ENCODE measurements around the gene SLC17A1. TPM values are rescaled to one million over a fixed set of nuclear protein-coding genes. Genes with fewer than 3 reads are reported as not detected.

The SLC17A1 gene
- polyA plus RNA-seq, 2 donors = not detected

DNA sequence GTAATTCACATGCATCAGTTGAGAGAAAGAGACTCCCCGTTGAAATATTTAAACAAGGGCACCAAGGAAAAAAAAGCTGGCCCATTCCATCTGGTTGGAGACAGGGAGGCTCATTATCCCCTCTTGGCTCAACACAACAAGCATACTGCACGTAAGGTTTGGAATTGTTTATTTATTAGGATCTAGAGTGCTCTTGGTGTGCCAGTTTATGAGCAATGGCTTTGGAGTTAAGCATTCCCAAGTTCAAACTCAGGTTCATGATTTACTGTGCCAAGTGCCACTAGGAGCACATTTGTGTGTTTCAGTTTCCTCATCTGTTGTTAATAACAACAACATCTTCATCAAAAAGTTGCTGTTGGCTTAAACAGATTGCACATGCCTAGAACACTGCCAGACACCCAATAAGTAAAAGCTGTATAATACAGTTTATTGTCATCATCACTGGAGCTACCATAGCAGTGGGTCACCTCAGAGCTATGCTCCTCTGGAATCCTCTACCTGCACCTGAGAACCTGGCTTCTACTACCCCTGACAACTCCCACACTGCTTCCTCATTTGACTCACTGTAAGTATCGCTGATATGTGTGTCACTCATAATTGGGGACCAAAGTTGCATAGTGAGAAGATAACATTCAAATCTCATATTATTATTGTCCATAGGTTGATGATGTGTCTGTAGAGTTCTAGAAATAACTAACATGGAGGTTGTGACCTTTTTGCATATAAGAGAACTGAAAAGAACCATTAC lies 36.8 kb upstream of the SLC17A1 start:
- WGBS, 2 donors = 71 to 77% methylated on average over 3 of the region's 3 CpGs
- Histone ChIP-seq H3K27ac (ENCODE audit: low read depth in 2 of 2, low read length in 1 of 2) (no peak overlapping the region), H3K4me3 (ENCODE audit: low read depth in 1 of 2, low read length in 2 of 2) (no peak overlapping the region), H3K36me3 (ENCODE audit: control insufficient read depth in 2 of 2, insufficient read depth in 2 of 2, low read length in 1 of 2) (no peaks in the 10 kb centered on the region), H3K27me3 (ENCODE audit: control insufficient read depth in 1 of 2, insufficient read depth in 2 of 2, low read length in 2 of 2) (no peaks in the 10 kb centered on the region), H3K9me3 (ENCODE audit: control insufficient read depth in 2 of 2, insufficient read depth in 1 of 2, low read depth in 1 of 2, low read length in 1 of 2) (no peaks in the 10 kb centered on the region), H3K4me1 (ENCODE audit: control insufficient read depth in 2 of 2, insufficient read depth in 2 of 2, low read length in 1 of 2) (no peaks in the 10 kb centered on the region)

DNA sequence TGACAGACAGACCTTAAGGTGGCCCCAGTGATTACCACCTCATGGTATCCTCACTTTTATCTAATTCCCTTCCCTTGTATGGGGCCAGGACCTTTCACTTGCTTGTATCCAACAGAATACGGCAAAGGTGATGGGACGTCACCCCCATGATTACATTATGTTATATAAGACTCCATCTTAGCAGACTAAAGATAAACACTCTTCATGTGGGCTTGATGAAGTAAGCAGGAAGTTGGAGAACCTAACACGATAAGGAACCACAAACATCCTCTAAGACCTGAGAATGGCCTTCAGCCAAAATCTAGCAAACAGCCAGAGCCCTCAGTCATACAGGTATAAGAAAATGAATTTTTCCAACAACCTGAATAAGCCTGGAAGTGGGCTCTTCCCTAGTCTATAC lies 34.2 kb upstream of the SLC17A1 start:
- 62 to 66% methylated on average over 3 of the region's 3 CpGs for WGBS, 2 donors

DNA sequence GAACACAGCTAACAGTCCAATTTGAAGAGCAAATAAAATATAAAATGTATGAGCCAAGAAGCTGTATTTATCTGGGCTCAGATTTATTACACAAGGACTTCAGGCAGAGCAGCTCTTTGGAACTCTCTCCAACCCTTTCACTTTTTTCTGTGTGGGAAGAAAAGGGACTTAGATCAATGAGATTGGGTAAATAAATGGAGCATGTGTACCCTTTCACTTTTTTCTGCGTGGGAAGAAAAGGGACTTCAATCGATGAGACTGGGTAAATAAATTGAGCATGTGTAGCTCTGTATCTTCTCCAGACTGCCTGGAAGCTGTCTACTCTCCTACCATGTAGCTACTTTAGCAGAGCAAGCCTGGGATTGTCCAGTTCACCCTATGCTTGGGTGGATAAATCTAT lies 31.5 kb upstream of the SLC17A1 start:
- WGBS, 2 donors = 47 to 51% methylated on average over 2 of the region's 2 CpGs
- no peaks in the 10 kb centered on the region for H3K9me3 ChIP-seq (ENCODE audit: control insufficient read depth in 2 of 2, insufficient read depth in 1 of 2, low read depth in 1 of 2, low read length in 1 of 2)
- no peaks in the 10 kb centered on the region for H3K36me3 ChIP-seq (ENCODE audit: control insufficient read depth in 2 of 2, insufficient read depth in 2 of 2, low read length in 1 of 2)
- H3K4me1 ChIP-seq (ENCODE audit: control insufficient read depth in 2 of 2, insufficient read depth in 2 of 2, low read length in 1 of 2) = no peaks in the 10 kb centered on the region
- H3K27me3 ChIP-seq (ENCODE audit: control insufficient read depth in 1 of 2, insufficient read depth in 2 of 2, low read length in 2 of 2) = no peaks in the 10 kb centered on the region
- no peak overlapping the region for H3K4me3 ChIP-seq (ENCODE audit: low read depth in 1 of 2, low read length in 2 of 2)
- no peak overlapping the region for H3K27ac ChIP-seq (ENCODE audit: low read depth in 2 of 2, low read length in 1 of 2)

More for the DNA sequence above, 34.2 kb upstream of the SLC17A1 start:
- Histone ChIP-seq H3K27ac (ENCODE audit: low read depth in 2 of 2, low read length in 1 of 2) (no peak overlapping the region), H3K4me3 (ENCODE audit: low read depth in 1 of 2, low read length in 2 of 2) (no peak overlapping the region), H3K4me1 (ENCODE audit: control insufficient read depth in 2 of 2, insufficient read depth in 2 of 2, low read length in 1 of 2) (no peaks in the 10 kb centered on the region), H3K36me3 (ENCODE audit: control insufficient read depth in 2 of 2, insufficient read depth in 2 of 2, low read length in 1 of 2) (no peaks in the 10 kb centered on the region), H3K27me3 (ENCODE audit: control insufficient read depth in 1 of 2, insufficient read depth in 2 of 2, low read length in 2 of 2) (no peaks in the 10 kb centered on the region), H3K9me3 (ENCODE audit: control insufficient read depth in 2 of 2, insufficient read depth in 1 of 2, low read depth in 1 of 2, low read length in 1 of 2) (no peaks in the 10 kb centered on the region)

DNA sequence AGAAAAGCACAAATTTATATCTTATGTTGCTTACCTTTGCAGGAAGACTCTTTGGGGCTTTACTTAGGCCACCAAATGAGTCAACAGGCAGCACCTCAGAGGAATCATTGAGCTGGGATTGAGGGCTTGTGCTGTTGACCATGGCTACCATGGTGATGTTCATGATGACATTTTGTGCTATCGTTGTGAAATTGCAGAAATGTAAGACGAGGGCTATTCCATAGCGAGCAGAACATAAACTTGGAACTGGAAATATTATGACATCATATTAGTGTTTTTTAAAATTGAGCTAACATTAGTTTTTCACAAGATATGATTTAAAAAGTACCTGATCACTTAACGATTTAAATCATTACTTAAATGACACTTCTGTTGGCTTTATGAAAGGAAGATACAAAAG lies 30.3 kb upstream of the SLC17A1 start:
- no peaks in the 10 kb centered on the region for H3K27me3 ChIP-seq (ENCODE audit: control insufficient read depth in 1 of 2, insufficient read depth in 2 of 2, low read length in 2 of 2)
- no peaks in the 10 kb centered on the region for H3K4me1 ChIP-seq (ENCODE audit: control insufficient read depth in 2 of 2, insufficient read depth in 2 of 2, low read length in 1 of 2)
- no peaks in the 10 kb centered on the region for H3K36me3 ChIP-seq (ENCODE audit: control insufficient read depth in 2 of 2, insufficient read depth in 2 of 2, low read length in 1 of 2)
- WGBS, 2 donors = 92 to 94% methylated on average over 4 of the region's 4 CpGs
- H3K9me3 ChIP-seq (ENCODE audit: control insufficient read depth in 2 of 2, insufficient read depth in 1 of 2, low read depth in 1 of 2, low read length in 1 of 2) = no peaks in the 10 kb centered on the region
- H3K4me3 ChIP-seq (ENCODE audit: low read depth in 1 of 2, low read length in 2 of 2) = no peak overlapping the region
- no peak overlapping the region for H3K27ac ChIP-seq (ENCODE audit: low read depth in 2 of 2, low read length in 1 of 2)

DNA sequence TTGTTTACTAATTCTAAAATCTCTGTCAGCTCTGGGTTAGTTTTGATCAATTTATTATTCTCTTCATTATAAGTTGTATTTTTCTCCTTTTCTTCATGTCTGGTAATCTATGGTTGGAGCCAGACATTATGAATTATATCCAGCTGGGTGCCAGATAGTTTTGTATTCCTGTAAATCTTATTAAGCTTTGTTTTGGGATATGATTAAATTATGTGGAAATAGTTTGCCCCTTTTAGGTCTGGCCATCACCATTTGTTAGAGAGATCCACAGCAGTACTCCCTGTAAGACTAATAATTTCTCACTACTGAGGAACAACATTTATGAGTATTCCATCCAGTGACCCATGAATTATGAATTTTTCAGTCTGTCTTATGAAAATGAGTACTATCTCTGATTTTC lies 20.9 kb upstream of the SLC17A1 start:
- Histone ChIP-seq H3K9me3 (ENCODE audit: control insufficient read depth in 2 of 2, insufficient read depth in 1 of 2, low read depth in 1 of 2, low read length in 1 of 2) (no peaks in the 10 kb centered on the region), H3K4me1 (ENCODE audit: control insufficient read depth in 2 of 2, insufficient read depth in 2 of 2, low read length in 1 of 2) (no peaks in the 10 kb centered on the region), H3K36me3 (ENCODE audit: control insufficient read depth in 2 of 2, insufficient read depth in 2 of 2, low read length in 1 of 2) (no peaks in the 10 kb centered on the region), H3K27me3 (ENCODE audit: control insufficient read depth in 1 of 2, insufficient read depth in 2 of 2, low read length in 2 of 2) (no peaks in the 10 kb centered on the region), H3K27ac (ENCODE audit: low read depth in 2 of 2, low read length in 1 of 2) (no peak overlapping the region), H3K4me3 (ENCODE audit: low read depth in 1 of 2, low read length in 2 of 2) (no peak overlapping the region)

DNA sequence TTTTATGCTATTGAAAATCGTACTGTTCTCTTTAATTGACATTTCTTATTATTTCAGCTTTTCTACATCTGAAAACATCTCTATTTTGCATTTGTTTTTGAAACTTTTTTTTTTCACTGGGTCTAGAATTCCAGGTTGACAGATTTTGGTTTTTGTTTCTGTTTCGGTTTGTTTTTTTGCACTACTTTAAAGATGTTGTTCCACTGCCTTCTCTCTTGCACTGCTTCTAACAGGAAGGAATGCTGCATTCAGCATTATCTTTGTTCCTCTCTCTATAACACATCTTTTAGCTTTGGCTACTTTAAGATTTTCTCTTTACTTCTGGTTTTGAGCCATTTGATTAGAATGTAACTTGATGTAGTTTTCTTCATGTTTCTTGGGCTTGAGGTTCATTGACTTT lies 20.1 kb upstream of the SLC17A1 start:
- Histone ChIP-seq H3K9me3 (ENCODE audit: control insufficient read depth in 2 of 2, insufficient read depth in 1 of 2, low read depth in 1 of 2, low read length in 1 of 2) (no peaks in the 10 kb centered on the region), H3K36me3 (ENCODE audit: control insufficient read depth in 2 of 2, insufficient read depth in 2 of 2, low read length in 1 of 2) (no peaks in the 10 kb centered on the region), H3K4me3 (ENCODE audit: low read depth in 1 of 2, low read length in 2 of 2) (no peak overlapping the region), H3K27me3 (ENCODE audit: control insufficient read depth in 1 of 2, insufficient read depth in 2 of 2, low read length in 2 of 2) (no peaks in the 10 kb centered on the region), H3K4me1 (ENCODE audit: control insufficient read depth in 2 of 2, insufficient read depth in 2 of 2, low read length in 1 of 2) (no peaks in the 10 kb centered on the region), H3K27ac (ENCODE audit: low read depth in 2 of 2, low read length in 1 of 2) (no peak overlapping the region)
- 71 to 79% methylated on average over 2 of the region's 2 CpGs for WGBS, 2 donors

DNA sequence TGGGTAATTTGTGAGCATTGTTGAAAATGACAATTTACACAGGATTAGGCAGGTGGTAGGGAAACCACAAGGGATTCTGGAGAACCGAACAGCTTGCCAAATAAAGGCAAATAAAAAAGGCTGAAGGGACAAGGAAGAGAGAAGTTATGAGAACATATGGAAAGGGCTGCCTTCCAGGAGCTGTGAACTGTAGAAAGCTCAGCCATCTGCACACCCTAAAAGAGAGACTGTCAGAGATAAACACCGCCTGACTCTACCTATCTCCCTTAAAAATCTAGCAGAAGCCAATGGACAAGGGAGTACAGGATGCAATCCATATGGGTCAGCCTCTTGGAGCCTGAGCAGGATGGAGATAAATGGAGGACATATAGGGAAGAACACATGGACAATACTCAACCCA lies 12.7 kb upstream of the SLC17A1 start:
- Histone ChIP-seq H3K36me3 (ENCODE audit: control insufficient read depth in 2 of 2, insufficient read depth in 2 of 2, low read length in 1 of 2) (no peaks in the 10 kb centered on the region), H3K4me1 (ENCODE audit: control insufficient read depth in 2 of 2, insufficient read depth in 2 of 2, low read length in 1 of 2) (no peaks in the 10 kb centered on the region), H3K9me3 (ENCODE audit: control insufficient read depth in 2 of 2, insufficient read depth in 1 of 2, low read depth in 1 of 2, low read length in 1 of 2) (no peaks in the 10 kb centered on the region), H3K4me3 (ENCODE audit: low read depth in 1 of 2, low read length in 2 of 2) (no peak overlapping the region), H3K27me3 (ENCODE audit: control insufficient read depth in 1 of 2, insufficient read depth in 2 of 2, low read length in 2 of 2) (no peaks in the 10 kb centered on the region), H3K27ac (ENCODE audit: low read depth in 2 of 2, low read length in 1 of 2) (no peak overlapping the region)
- WGBS, 2 donors = 59 to 66% methylated on average over 2 of the region's 2 CpGs

DNA sequence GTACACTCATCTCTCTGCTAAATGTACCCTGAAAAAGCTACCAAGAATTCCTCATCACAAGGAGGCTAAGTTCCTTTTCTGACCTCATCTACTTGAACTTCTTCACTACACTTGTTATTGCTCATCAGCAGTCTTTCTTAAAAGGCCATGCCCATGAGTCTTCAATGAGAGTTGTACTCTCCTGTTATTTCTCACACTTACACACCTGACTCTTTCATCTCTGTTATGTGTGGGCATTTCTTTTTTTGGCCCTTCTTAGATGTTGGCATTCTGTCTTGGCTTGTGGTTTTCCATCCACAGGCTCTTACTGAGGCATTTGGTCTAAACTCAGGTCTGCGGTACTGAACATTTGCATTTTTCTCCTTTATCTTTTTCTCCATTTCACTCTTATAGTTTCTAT lies 10.7 kb upstream of the SLC17A1 start:
- Histone ChIP-seq H3K4me3 (ENCODE audit: low read depth in 1 of 2, low read length in 2 of 2) (no peak overlapping the region), H3K27ac (ENCODE audit: low read depth in 2 of 2, low read length in 1 of 2) (no peak overlapping the region), H3K36me3 (ENCODE audit: control insufficient read depth in 2 of 2, insufficient read depth in 2 of 2, low read length in 1 of 2) (no peaks in the 10 kb centered on the region), H3K9me3 (ENCODE audit: control insufficient read depth in 2 of 2, insufficient read depth in 1 of 2, low read depth in 1 of 2, low read length in 1 of 2) (no peaks in the 10 kb centered on the region), H3K27me3 (ENCODE audit: control insufficient read depth in 1 of 2, insufficient read depth in 2 of 2, low read length in 2 of 2) (peaks cover 0 to 2% of the 10 kb centered on the region in 2 donors), H3K4me1 (ENCODE audit: control insufficient read depth in 2 of 2, insufficient read depth in 2 of 2, low read length in 1 of 2) (no peaks in the 10 kb centered on the region)
- WGBS, 2 donors = 71 to 86% methylated on average over 1 of the region's 1 CpG

DNA sequence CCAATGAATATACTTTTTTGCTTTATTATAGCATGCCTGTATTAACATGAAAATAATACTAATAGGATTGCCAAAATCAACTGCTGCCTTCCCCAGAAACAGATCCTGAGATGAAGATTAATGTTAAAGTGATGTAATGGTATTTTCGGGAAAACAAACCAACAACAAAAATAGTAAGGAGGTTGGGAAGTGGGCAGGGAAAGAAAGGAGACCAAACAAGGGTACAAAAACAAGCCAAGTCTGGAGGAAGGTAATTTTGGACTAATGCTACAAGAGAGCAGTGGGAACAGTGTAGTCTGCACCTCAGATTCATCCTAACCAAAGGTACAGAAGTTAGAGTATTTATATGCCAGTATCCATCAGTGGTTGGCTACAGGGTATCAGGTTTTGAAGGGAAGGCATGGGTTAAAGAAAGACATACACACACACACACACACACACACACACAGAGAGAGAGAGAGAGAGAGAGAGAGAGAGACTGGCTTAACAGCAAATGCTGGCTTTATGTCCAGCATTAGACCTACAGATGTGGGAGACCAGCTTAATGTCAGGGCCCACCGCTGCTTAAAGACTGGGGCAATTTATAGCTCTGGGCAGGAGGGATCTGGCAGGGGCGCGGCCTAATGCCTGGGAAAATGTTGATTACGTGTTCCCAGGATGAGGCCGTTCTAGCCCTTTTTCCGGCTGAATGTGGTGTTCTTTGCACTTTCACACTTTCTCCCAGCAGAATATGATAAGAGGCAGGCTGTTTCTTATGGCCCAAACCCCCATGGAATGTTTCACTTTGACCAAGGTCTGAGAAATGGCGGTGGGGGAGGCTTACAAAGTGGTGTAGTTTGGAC lies 3.8 kb upstream of the SLC17A1 start:
- 61 to 63% methylated on average over 8 of the region's 8 CpGs for WGBS, 2 donors
- no peak overlapping the region for H3K4me3 ChIP-seq (ENCODE audit: low read depth in 1 of 2, low read length in 2 of 2)
- H3K4me1 ChIP-seq (ENCODE audit: control insufficient read depth in 2 of 2, insufficient read depth in 2 of 2, low read length in 1 of 2) = no peaks in the 10 kb centered on the region
- no peak overlapping the region for H3K27ac ChIP-seq (ENCODE audit: low read depth in 2 of 2, low read length in 1 of 2)
- peaks cover 0 to 2% of the 10 kb centered on the region in 2 donors for H3K27me3 ChIP-seq (ENCODE audit: control insufficient read depth in 1 of 2, insufficient read depth in 2 of 2, low read length in 2 of 2)
- no peaks in the 10 kb centered on the region for H3K9me3 ChIP-seq (ENCODE audit: control insufficient read depth in 2 of 2, insufficient read depth in 1 of 2, low read depth in 1 of 2, low read length in 1 of 2)
- no peaks in the 10 kb centered on the region for H3K36me3 ChIP-seq (ENCODE audit: control insufficient read depth in 2 of 2, insufficient read depth in 2 of 2, low read length in 1 of 2)

DNA sequence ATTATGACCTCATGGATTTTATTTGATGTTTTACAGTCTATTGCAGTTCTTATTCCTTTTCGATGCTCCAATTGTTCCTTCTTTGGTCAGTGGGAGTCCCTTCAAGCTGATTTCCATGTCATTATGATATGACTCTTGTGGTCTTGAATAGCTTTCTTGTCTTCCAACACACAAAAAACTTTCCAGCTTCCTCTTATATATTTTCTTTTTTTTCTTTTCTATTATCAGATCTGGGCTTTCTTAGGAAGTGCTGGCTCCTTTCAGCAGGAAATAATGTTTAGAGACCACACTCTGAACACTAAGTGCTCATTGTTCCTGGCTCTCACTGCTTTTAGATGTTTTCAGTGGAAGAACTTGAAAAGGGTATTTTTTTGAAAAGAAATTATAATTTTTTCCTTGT lies 3.1 kb upstream of the SLC17A1 start:
- no peaks in the 10 kb centered on the region for H3K36me3 ChIP-seq (ENCODE audit: control insufficient read depth in 2 of 2, insufficient read depth in 2 of 2, low read length in 1 of 2)
- peaks cover 0 to 2% of the 10 kb centered on the region in 2 donors for H3K27me3 ChIP-seq (ENCODE audit: control insufficient read depth in 1 of 2, insufficient read depth in 2 of 2, low read length in 2 of 2)
- H3K4me1 ChIP-seq (ENCODE audit: control insufficient read depth in 2 of 2, insufficient read depth in 2 of 2, low read length in 1 of 2) = no peaks in the 10 kb centered on the region
- 46 to 65% methylated on average over 1 of the region's 1 CpG for WGBS, 2 donors
- no peak overlapping the region for H3K4me3 ChIP-seq (ENCODE audit: low read depth in 1 of 2, low read length in 2 of 2)
- H3K9me3 ChIP-seq (ENCODE audit: control insufficient read depth in 2 of 2, insufficient read depth in 1 of 2, low read depth in 1 of 2, low read length in 1 of 2) = no peaks in the 10 kb centered on the region
- H3K27ac ChIP-seq (ENCODE audit: low read depth in 2 of 2, low read length in 1 of 2) = no peak overlapping the region
